Keratinocyte (primary cell): ENCODE measurements around the gene FBXW7.

Experiments
- EZH2 ChIP-seq: IDR thresholded peaks from one replicate; pipeline ENCODE4 v1.6.1; 2012; ENCODE audit warnings: inconsistent platforms, mild to moderate bottlenecking, low read length, moderate library complexity
- TF ChIP-seq, protein P1 (sequence below), 3 experiments: IDR thresholded peaks in 1 of 3; conservative IDR thresholded peaks in 1 of 3; optimal IDR thresholded peaks in 1 of 3; 2 replicates in 2 of 3; 3 replicates in 1 of 3; pipeline versions ENCODE3 to v1.5.1; 2011; ENCODE audit warnings: low read length in 3 of 3, mild to moderate bottlenecking in 3 of 3, moderate library complexity in 2 of 3, control low read depth in 1 of 3, inconsistent platforms in 1 of 3; ENCODE audit not compliant: insufficient read depth in 2 of 3; ENCODE audit errors: extremely low read depth in 1 of 3

DNA sequence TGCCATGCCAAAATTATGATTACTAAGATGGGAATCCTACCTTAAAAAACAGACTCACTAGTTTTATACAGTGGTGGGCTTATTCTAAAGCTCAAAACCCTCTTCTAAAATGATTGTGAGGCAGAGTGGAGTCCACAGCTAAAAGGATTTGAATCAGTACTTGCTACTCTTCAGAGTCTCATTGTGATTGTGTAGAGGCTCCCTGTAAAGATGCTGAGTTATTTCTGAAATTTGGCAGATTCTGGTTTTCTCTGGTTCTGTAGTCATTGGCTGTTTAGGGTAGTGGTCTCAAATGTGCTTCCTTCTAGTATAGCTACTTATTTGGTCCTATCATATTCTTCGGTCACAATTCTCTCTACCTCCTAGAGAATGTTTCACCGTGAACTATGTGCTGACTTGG lies 104.1 kb downstream of the FBXW7 start:
- TF ChIP-seq, protein P1, sequence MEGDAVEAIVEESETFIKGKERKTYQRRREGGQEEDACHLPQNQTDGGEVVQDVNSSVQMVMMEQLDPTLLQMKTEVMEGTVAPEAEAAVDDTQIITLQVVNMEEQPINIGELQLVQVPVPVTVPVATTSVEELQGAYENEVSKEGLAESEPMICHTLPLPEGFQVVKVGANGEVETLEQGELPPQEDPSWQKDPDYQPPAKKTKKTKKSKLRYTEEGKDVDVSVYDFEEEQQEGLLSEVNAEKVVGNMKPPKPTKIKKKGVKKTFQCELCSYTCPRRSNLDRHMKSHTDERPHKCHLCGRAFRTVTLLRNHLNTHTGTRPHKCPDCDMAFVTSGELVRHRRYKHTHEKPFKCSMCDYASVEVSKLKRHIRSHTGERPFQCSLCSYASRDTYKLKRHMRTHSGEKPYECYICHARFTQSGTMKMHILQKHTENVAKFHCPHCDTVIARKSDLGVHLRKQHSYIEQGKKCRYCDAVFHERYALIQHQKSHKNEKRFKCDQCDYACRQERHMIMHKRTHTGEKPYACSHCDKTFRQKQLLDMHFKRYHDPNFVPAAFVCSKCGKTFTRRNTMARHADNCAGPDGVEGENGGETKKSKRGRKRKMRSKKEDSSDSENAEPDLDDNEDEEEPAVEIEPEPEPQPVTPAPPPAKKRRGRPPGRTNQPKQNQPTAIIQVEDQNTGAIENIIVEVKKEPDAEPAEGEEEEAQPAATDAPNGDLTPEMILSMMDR (optimal IDR thresholded peaks at IDR 0.05 in 1 of 3, IDR thresholded peaks at IDR 0.05 in 1 of 3, conservative IDR thresholded peaks at IDR 0.05 in 1 of 3; ENCODE audit: extremely low read depth in 1 of 3, insufficient read depth in 2 of 3, low read length in 3 of 3) = no peak
- TF ChIP-seq EZH2 = no peak
